K562 (cell line): ENCODE measurements around the gene CSF1R. TPM values are rescaled to one million over a fixed set of nuclear protein-coding genes. Genes with fewer than 3 reads are reported as not detected.

Experiments used
- CBFA2T3 ChIP-seq: fragments of 450-650 bp; IDR thresholded peaks from 2 replicates; pipeline ENCODE4 v1.6.1; 2017
- DIDO1 ChIP-seq: fragments of 450-650 bp; IDR thresholded peaks from 2 replicates; pipeline ENCODE4 v1.6.1; 2016; ENCODE audit warnings: low read depth, missing biosample characterization, missing genetic modification characterization
- FOSL1 ChIP-seq: fragments of 200-800 bp; sonication (Bioruptor generic); conservative IDR thresholded peaks from 2 replicates; pipeline ENCODE4 v1.6.1; 2016; ENCODE audit warnings: missing genetic modification characterization, missing compliant biosample characterization
- FOXA3 ChIP-seq, 2 experiments: fragments of 450-650 bp in 1 of 2; sonication (generic) in 1 of 2; formaldehyde crosslinking; IDR thresholded peaks in 1 of 2; conservative IDR thresholded peaks in 1 of 2; 2 replicates each; pipeline versions ENCODE4 v1.4.0 to v1.8.0; 2020 to 2022; ENCODE audit warnings: mild to moderate bottlenecking in 2 of 2, missing genetic modification reagents in 1 of 2
- IRF2 ChIP-seq: sonication (generic); formaldehyde crosslinking; IDR thresholded peaks from 2 replicates; pipeline ENCODE4 v1.8.1; 2022; ENCODE audit warnings: mild to moderate bottlenecking, missing genetic modification reagents
- MAZ ChIP-seq, 2 experiments: fragments of 450-650 bp in 1 of 2; sonication (generic) in 1 of 2; formaldehyde crosslinking; IDR thresholded peaks in 1 of 2; conservative IDR thresholded peaks in 1 of 2; 2 replicates each; pipeline versions ENCODE4 v1.4.0 to v1.5.0; 2020; ENCODE audit warnings: mild to moderate bottlenecking in 1 of 2, missing genetic modification reagents in 1 of 2
- PHF20 ChIP-seq: fragments of 450-650 bp; IDR thresholded peaks from 2 replicates; pipeline ENCODE4 v1.6.1; 2018; ENCODE audit not compliant: partially characterized antibody
- POU5F1 ChIP-seq: fragments of 150-350 bp; IDR thresholded peaks from 2 replicates; pipeline ENCODE4 v1.6.1; 2014; ENCODE audit warnings: borderline replicate concordance, low read length, low read depth, mild to moderate bottlenecking; ENCODE audit not compliant: partially characterized antibody
- PTRF ChIP-seq: fragments of 450-650 bp; IDR thresholded peaks from 2 replicates; pipeline ENCODE4 v1.6.1; 2016; ENCODE audit warnings: mild to moderate bottlenecking, missing genetic modification characterization, missing compliant biosample characterization
- PTTG1 ChIP-seq: fragments of 450-650 bp; IDR thresholded peaks from 2 replicates; pipeline ENCODE4 v1.6.1; 2016; ENCODE audit warnings: low read depth, mild to moderate bottlenecking, missing genetic modification characterization, missing compliant biosample characterization
- TCF7 ChIP-seq: sonication (generic); IDR thresholded peaks from 2 replicates; pipeline ENCODE4 v1.6.1; 2016; ENCODE audit warnings: antibody characterized with exemption, borderline replicate concordance
- ZBTB2 ChIP-seq: fragments of 450-650 bp; IDR thresholded peaks from 2 replicates; pipeline ENCODE4 v1.6.1; 2016; ENCODE audit warnings: antibody characterized with exemption
- ZNF174 ChIP-seq: fragments of 250-450 bp; sonication (Bioruptor Pico); IDR thresholded peaks from 2 replicates; pipeline ENCODE4 v1.4.0; 2020; ENCODE audit warnings: mild to moderate bottlenecking
- ZNF224 ChIP-seq: sonication (generic); formaldehyde crosslinking; IDR thresholded peaks from 2 replicates; pipeline ENCODE4 v1.8.0; 2022; ENCODE audit warnings: mild to moderate bottlenecking, missing genetic modification reagents
- ZNF311 ChIP-seq: fragments of 250-450 bp; sonication (Bioruptor Pico); IDR thresholded peaks from 2 replicates; pipeline ENCODE4 v1.4.0; 2020; ENCODE audit warnings: mild to moderate bottlenecking, moderate library complexity
- polyA plus RNA-seq, 8 experiments: library from polyadenylated mRNA; depleted of rRNA in 4 of 8; stranded (reverse) in 5 of 8; unstranded in 3 of 8; fragments of >200 nt; fragmentation: Nextera tagmentation in 2 of 8; fragmentation: Illumina TruSeq in 1 of 8; extraction: Ambion mirVana in 2 of 8; extraction: Trizol in 1 of 8; gene quantifications; 2 replicates each; pipeline versions ENCODE4 v1.2.1 to v1.2.3, GENCODE V29; 2011 to 2014; ENCODE audit warnings: inconsistent platforms in 1 of 8, missing spikeins in 1 of 8
- total RNA-seq, 7 experiments: library from RNA; depleted of rRNA in 6 of 7; stranded (reverse); fragments of >200 nt in 6 of 7; fragmentation: Illumina TruSeq in 2 of 7; extraction: Trizol in 2 of 7; gene quantifications; 2 replicates each; pipeline versions ENCODE4 v1.2.1 to v1.2.3, GENCODE V29; 2011 to 2021; ENCODE audit warnings: low replicate concordance in 1 of 7
- TF ChIP-seq, protein P1 (sequence below), 2 experiments: fragments of 450-650 bp in 1 of 2; sonication (generic) in 1 of 2; formaldehyde crosslinking; conservative IDR thresholded peaks; 2 replicates each; pipeline versions ENCODE4 v1.4.0 to v1.8.1; 2020 to 2022; ENCODE audit warnings: mild to moderate bottlenecking in 1 of 2, missing genetic modification reagents in 1 of 2
- TF ChIP-seq, protein P2 (sequence below), 2 experiments: fragments of 200-800 bp in 1 of 2; sonication (Bioruptor generic) in 1 of 2; sonication (generic) in 1 of 2; formaldehyde crosslinking in 1 of 2; IDR thresholded peaks in 1 of 2; conservative IDR thresholded peaks in 1 of 2; 2 replicates each; pipeline versions ENCODE4 v1.5.0 to v1.6.1; 2016 to 2020; ENCODE audit warnings: missing compliant biosample characterization in 1 of 2, missing genetic modification characterization in 1 of 2, missing genetic modification reagents in 1 of 2
- TF ChIP-seq, protein P3 (sequence below): fragments of 450-650 bp; formaldehyde crosslinking; IDR thresholded peaks from 2 replicates; pipeline ENCODE4 v1.4.0; 2022; ENCODE audit warnings: missing genetic modification characterization
- TF ChIP-seq, protein P4 (sequence below): fragments of 450-650 bp; formaldehyde crosslinking; IDR thresholded peaks from 2 replicates; pipeline ENCODE4 v1.4.0; 2020; ENCODE audit warnings: mild to moderate bottlenecking, mixed read lengths

CSF1R gene
- total and polyA plus RNA-seq, 9 of the 15 experiments (the other 6 are each of a cell fraction or from before 2014, with no cell fraction given) = 0.03 to 0.64 (median 0.20) TPM; not detected in 6

DNA sequence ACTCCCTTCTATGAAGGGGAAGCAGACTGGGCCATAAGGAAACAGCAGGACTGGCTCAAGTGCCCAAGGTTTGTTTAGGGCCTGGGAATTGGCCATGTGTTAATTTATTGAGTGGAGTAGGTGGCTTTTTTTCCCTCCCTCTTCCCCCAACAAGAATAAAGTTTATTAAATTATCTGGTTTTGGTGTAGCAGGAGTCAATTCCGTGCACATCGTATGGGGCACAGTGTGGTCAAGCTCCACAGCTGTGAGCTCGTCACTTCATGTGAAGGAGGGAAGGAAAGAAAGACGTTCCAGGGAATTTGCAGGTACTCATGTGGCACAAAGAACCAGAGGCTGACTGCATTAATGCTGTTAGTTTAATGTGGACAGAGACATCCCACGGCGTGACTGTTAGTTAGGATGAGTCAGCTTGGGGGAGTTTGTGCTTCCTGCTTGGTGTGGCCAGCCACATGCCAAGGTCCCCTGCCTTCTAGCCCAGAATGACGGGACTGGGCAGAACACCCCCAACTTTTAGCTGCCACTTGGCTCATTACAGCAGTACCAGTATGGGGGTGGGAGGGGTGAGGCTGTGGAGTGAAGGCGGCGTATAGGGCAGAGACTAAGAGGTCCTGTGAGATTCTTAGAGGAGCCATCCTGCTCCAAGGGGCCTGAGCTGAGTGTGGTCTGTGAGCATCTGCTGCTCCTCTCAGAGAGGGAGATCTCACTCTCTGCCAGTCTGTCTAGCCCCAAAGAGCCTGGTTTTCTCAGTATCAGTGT, 33.2 kb downstream of the CSF1R start (continued):
- TF ChIP-seq ZBTB2 (no peak), ZNF174 (CRISPR knock-in tag) (no peak), ZNF311 (CRISPR knock-in tag) (no peak), POU5F1 (no peak), ZNF224 (no peak), FOSL1 (tag) (peak; percentile 86), CBFA2T3 (no peak), FOXA3 (CRISPR knock-in tag; conservative IDR thresholded peaks at IDR 0.05 in 1 of 2, IDR thresholded peaks at IDR 0.05 in 1 of 2) (no peak), TCF7 (no peak), PTRF (no peak), IRF2 (CRISPR knock-in tag) (no peak), PTTG1 (no peak), PHF20 (no peak), MAZ (CRISPR knock-in tag; conservative IDR thresholded peaks at IDR 0.05 in 1 of 2, IDR thresholded peaks at IDR 0.05 in 1 of 2) (0 out of 4 replicates have a peak, but pooled peaks of 1 of the 2 experiments have one; percentile 41), DIDO1 (tag) (no peak)
- TF ChIP-seq, protein P1, sequence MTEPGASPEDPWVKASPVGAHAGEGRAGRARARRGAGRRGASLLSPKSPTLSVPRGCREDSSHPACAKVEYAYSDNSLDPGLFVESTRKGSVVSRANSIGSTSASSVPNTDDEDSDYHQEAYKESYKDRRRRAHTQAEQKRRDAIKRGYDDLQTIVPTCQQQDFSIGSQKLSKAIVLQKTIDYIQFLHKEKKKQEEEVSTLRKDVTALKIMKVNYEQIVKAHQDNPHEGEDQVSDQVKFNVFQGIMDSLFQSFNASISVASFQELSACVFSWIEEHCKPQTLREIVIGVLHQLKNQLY (CRISPR knock-in tag; conservative IDR thresholded peaks at IDR 0.05) = no peak
- TF ChIP-seq, protein P2, sequence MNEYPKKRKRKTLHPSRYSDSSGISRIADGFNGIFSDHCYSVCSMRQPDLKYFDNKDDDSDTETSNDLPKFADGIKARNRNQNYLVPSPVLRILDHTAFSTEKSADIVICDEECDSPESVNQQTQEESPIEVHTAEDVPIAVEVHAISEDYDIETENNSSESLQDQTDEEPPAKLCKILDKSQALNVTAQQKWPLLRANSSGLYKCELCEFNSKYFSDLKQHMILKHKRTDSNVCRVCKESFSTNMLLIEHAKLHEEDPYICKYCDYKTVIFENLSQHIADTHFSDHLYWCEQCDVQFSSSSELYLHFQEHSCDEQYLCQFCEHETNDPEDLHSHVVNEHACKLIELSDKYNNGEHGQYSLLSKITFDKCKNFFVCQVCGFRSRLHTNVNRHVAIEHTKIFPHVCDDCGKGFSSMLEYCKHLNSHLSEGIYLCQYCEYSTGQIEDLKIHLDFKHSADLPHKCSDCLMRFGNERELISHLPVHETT (CRISPR knock-in tag; conservative IDR thresholded peaks at IDR 0.05 in 1 of 2, IDR thresholded peaks at IDR 0.05 in 1 of 2) = peak in 1 of 2 experiments; percentile 66; a peak in 2 of 4 replicates
- TF ChIP-seq, protein P3, sequence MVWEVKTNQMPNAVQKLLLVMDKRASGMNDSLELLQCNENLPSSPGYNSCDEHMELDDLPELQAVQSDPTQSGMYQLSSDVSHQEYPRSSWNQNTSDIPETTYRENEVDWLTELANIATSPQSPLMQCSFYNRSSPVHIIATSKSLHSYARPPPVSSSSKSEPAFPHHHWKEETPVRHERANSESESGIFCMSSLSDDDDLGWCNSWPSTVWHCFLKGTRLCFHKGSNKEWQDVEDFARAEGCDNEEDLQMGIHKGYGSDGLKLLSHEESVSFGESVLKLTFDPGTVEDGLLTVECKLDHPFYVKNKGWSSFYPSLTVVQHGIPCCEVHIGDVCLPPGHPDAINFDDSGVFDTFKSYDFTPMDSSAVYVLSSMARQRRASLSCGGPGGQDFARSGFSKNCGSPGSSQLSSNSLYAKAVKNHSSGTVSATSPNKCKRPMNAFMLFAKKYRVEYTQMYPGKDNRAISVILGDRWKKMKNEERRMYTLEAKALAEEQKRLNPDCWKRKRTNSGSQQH = peak; percentile 11; the same call in 1 of the 2 replicates
- TF ChIP-seq, protein P4, sequence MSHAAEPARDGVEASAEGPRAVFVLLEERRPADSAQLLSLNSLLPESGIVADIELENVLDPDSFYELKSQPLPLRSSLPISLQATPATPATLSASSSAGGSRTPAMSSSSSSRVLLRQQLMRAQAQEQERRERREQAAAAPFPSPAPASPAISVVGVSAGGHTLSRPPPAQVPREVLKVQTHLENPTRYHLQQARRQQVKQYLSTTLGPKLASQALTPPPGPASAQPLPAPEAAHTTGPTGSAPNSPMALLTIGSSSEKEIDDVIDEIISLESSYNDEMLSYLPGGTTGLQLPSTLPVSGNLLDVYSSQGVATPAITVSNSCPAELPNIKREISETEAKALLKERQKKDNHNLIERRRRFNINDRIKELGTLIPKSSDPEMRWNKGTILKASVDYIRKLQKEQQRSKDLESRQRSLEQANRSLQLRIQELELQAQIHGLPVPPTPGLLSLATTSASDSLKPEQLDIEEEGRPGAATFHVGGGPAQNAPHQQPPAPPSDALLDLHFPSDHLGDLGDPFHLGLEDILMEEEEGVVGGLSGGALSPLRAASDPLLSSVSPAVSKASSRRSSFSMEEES (CRISPR knock-in tag) = no peak
